Measurements from ENCODE around the gene IPPK. TPM values are rescaled to one million over a fixed set of nuclear protein-coding genes. Genes with fewer than 3 reads are reported as not detected.

IPPK gene
- total and polyA plus RNA-seq, 2 of the 4 experiments (the other 2 are of a cell fraction), result 25.1 to 26.8 TPM

DNA sequence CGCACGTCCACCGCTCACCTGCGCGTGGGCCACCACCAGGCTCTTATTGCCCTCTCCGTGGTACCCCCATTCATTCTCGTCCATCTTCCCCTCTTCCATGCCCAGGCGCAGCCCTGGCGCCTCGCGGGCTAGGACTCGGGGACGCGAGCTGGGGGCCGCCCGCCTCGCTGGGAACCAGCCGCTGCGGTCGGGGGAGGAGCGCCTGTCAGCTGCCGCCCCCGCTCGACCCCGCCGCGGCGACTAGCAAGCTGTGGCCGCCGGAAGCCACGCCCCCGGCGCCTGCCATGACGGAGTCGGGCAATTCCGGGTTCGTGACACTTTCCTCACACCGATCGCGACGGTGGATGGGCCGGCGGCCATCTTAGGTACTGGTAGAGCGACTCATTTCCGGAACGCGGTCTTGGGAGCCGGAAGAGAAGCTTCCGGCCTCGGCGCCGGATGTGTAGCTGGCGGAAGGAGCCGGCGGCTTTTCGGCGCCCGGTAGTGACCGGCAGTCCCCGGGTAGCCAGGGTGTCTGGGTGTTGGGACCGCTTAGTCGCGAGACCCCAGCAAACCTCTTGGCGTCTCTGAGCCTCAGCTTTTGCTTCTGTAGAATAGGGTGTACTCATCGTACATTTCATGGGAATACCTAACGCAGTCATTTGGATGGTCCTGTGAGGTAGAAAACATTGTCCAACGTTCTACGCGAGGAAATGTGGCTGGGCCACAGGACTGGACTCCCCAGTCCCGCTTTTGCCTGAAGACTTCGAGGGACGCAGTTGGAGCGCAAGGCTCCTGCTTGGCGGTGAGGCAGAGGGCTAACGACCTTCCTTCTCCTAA, at the start of gene IPPK (continued):
- TF ChIP-seq, protein P1, sequence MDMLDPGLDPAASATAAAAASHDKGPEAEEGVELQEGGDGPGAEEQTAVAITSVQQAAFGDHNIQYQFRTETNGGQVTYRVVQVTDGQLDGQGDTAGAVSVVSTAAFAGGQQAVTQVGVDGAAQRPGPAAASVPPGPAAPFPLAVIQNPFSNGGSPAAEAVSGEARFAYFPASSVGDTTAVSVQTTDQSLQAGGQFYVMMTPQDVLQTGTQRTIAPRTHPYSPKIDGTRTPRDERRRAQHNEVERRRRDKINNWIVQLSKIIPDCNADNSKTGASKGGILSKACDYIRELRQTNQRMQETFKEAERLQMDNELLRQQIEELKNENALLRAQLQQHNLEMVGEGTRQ (IDR thresholded peaks at IDR 0.05; ENCODE audit: low read depth, low read length), result peak; percentile 38; the same call in 1 of the 2 replicates
- peak; percentile 90 for TF ChIP-seq POLR2A (IDR thresholded peaks at IDR 0.05; ENCODE audit: low read depth, low read length)
- no peak for TF ChIP-seq CEBPB (IDR thresholded peaks at IDR 0.05; ENCODE audit: low read depth, low read length)
- TF ChIP-seq RFX5 (IDR thresholded peaks at IDR 0.05; ENCODE audit: low read depth, low read length), result no peak
